C4-2B (cell line): ENCODE results near the gene MEGF10.
A peak's percentile ranks its signal among the peaks of the same experiment; 100 is the strongest.
"Not testable (repeated sequence)": the region's sequence is repeated elsewhere in the genome, so short reads cannot be mapped to it uniquely, and the experiment has no call there.

Source experiments
- H3K27ac ChIP-seq: fragments of 450-650 bp; 2 replicates; pipeline ENCODE4 v1.5.1; 2017
- CTCF ChIP-seq: fragments of 450-650 bp; conservative IDR thresholded peaks from 2 replicates; pipeline ENCODE4 v1.5.1; 2017; ENCODE audit warnings: mild to moderate bottlenecking
- ZFX ChIP-seq: fragments of 450-650 bp; IDR thresholded peaks from 2 replicates; pipeline ENCODE4 v1.6.1; 2017

The MEGF10 gene

GRCh38 chr5:127299678-127300077 lies 9.1 kb downstream of the MEGF10 start:
- peak; percentile 49 for TF ChIP-seq CTCF
- TF ChIP-seq ZFX: no peak
- H3K27ac ChIP-seq: no peak overlapping the region

GRCh38 chr5:127302509-127302908 lies 11.9 kb downstream of the MEGF10 start:
- no peak overlapping the region for H3K27ac ChIP-seq
- TF ChIP-seq ZFX (no peak), CTCF (no peak)

- no peak overlapping the region for H3K27ac ChIP-seq
- TF ChIP-seq CTCF (no peak), ZFX (no peak)
Measured at GRCh38 chr5:127303404-127303803, 12.8 kb downstream of the MEGF10 start.

GRCh38 chr5:127305493-127305892 lies 14.9 kb downstream of the MEGF10 start:
- TF ChIP-seq CTCF (no peak), ZFX (no peak)
- H3K27ac ChIP-seq: no peak overlapping the region

GRCh38 chr5:127306036-127306435 lies 15.4 kb downstream of the MEGF10 start:
- TF ChIP-seq CTCF (no peak), ZFX (no peak)
- no peak overlapping the region for H3K27ac ChIP-seq

GRCh38 chr5:127306647-127307046 lies 16.1 kb downstream of the MEGF10 start:
- no peak overlapping the region for H3K27ac ChIP-seq
- TF ChIP-seq CTCF (no peak), ZFX (no peak)

GRCh38 chr5:127307868-127308267 lies 17.3 kb downstream of the MEGF10 start:
- TF ChIP-seq ZFX (no peak), CTCF (no peak)
- H3K27ac ChIP-seq: no peak overlapping the region

GRCh38 chr5:127308325-127308724 lies 17.7 kb downstream of the MEGF10 start:
- not testable (repeated sequence) for H3K27ac ChIP-seq
